ENCODE data around the gene MAGI1.
"Not testable (repeated sequence)": the region's sequence is repeated elsewhere in the genome, so short reads cannot be mapped to it uniquely, and the experiment has no call there.

Gene MAGI1

GRCh38 chr3:65550137-65550536 lies 488.6 kb downstream of the MAGI1 start:
- DNase-seq = no peak

- DNase-seq = no peak
These were observed 489.1 kb downstream of the MAGI1 start for GRCh38 chr3:65549626-65549959.

GRCh38 chr3:65548848-65549625 lies 489.7 kb downstream of the MAGI1 start:
- no peak for DNase-seq

- DNase-seq = no peak
These were observed 493.3 kb downstream of the MAGI1 start for GRCh38 chr3:65545429-65545828.

GRCh38 chr3:65543391-65543790 lies 495.3 kb downstream of the MAGI1 start:
- not testable (repeated sequence) for DNase-seq

- DNase-seq = no peak
These were observed 498.1 kb downstream of the MAGI1 start for GRCh38 chr3:65540666-65541065.

GRCh38 chr3:65539616-65540015 lies 499.1 kb downstream of the MAGI1 start:
- DNase-seq = no peak

- DNase-seq = no peak
These were observed 500.6 kb downstream of the MAGI1 start for GRCh38 chr3:65538101-65538500.

- no peak for DNase-seq
These were observed 501.6 kb downstream of the MAGI1 start for GRCh38 chr3:65537109-65537508.

- no peak for DNase-seq
These were observed 503.5 kb downstream of the MAGI1 start for GRCh38 chr3:65535260-65535659.

- no peak for DNase-seq
These were observed 503.9 kb downstream of the MAGI1 start for GRCh38 chr3:65534805-65535204.

- no peak for DNase-seq
These were observed 506.0 kb downstream of the MAGI1 start for GRCh38 chr3:65532749-65533148.

- DNase-seq = no peak
These were observed 506.5 kb downstream of the MAGI1 start for GRCh38 chr3:65532215-65532614.

- DNase-seq = no peak
These were observed 507.2 kb downstream of the MAGI1 start for GRCh38 chr3:65531499-65531898.

GRCh38 chr3:65526656-65527055 lies 512.1 kb downstream of the MAGI1 start:
- DNase-seq = no peak

- DNase-seq = no peak
These were observed 514.1 kb downstream of the MAGI1 start for GRCh38 chr3:65524584-65524983.

GRCh38 chr3:65523878-65524277 lies 514.8 kb downstream of the MAGI1 start:
- DNase-seq = no peak

GRCh38 chr3:65521032-65521431 lies 517.7 kb downstream of the MAGI1 start:
- no peak for DNase-seq

GRCh38 chr3:65516998-65517397 lies 521.7 kb downstream of the MAGI1 start:
- no peak for DNase-seq

GRCh38 chr3:65514317-65514716 lies 524.4 kb downstream of the MAGI1 start:
- not testable (repeated sequence) for DNase-seq

- DNase-seq = not testable (repeated sequence)
These were observed 529.3 kb downstream of the MAGI1 start for GRCh38 chr3:65509423-65509794.

- no peak for DNase-seq
These were observed 529.8 kb downstream of the MAGI1 start for GRCh38 chr3:65508750-65509422.

- no peak for DNase-seq
These were observed 531.3 kb downstream of the MAGI1 start for GRCh38 chr3:65507437-65507836.

- no peak for DNase-seq
These were observed 534.9 kb downstream of the MAGI1 start for GRCh38 chr3:65503776-65504175.

- DNase-seq = no peak
These were observed 536.2 kb downstream of the MAGI1 start for GRCh38 chr3:65502526-65502925.

Measured in stimulated activated CD4-positive, alpha-beta T cell treated with anti-CD3 and anti-CD28 coated beads, Interleukin-4, amount 100 ng/mL, for 1 hour (primary cell).